Measurements from ENCODE around the gene ZNF630. TPM values are rescaled to one million over a fixed set of nuclear protein-coding genes. Genes with fewer than 3 reads are reported as not detected.
A peak's percentile ranks its signal among the peaks of the same experiment; 100 is the strongest.
"Not testable (repeated sequence)": the region's sequence is repeated elsewhere in the genome, so short reads cannot be mapped to it uniquely, and the experiment has no call there.

ZNF630 gene
- total RNA-seq, 1 experiment from 2014 or later: 1.3 TPM

DNA sequence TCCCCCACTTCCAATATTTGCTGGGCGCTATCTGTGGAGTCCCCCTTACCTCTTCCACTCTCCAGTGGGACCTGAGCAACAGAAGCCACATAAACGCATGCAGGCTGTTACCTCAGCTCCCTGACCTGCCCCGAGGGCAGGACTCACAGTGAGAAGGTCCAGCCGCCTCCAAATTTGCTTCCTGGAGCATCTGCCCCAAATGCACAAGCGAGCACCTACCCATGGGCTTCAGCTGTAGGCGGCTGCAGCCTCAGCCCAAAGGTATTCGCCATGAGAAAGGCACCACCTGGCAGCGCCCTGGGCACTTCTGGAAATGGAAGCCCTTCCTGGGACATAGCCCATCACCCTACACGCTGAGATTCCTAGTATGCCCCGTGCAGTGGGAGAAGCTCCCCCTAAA lies 41.2 kb downstream of the ZNF630 start:
- DNase-seq (ENCODE audit: low read depth): no peak

GRCh38 chrX:48028091-48028490 lies 43.3 kb downstream of the ZNF630 start:
- no peak for DNase-seq (ENCODE audit: low read depth)

DNA sequence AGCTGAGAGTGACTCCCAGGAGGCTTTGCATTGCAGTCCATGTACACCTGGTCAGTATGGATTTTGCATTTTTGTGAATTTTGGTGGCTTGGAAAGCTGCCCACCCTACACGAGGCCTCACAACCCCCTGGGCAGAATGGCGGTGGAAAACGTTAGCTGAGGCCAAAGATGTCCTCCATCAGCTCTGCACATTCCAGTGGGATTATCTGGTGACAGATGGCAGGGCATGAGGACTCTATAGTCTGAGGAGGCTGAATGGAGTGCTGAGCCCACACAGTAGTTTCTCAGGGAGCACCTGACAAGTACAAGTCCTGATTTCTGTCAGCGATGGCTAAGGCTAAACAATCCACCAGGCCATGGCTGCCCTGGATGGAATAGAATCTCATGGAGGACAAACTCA lies 43.9 kb downstream of the ZNF630 start:
- DNase-seq (ENCODE audit: low read depth): not testable (repeated sequence)

GRCh38 chrX:48025561-48025960 lies 45.9 kb downstream of the ZNF630 start:
- peak; percentile 41 for DNase-seq (ENCODE audit: low read depth)

DNA sequence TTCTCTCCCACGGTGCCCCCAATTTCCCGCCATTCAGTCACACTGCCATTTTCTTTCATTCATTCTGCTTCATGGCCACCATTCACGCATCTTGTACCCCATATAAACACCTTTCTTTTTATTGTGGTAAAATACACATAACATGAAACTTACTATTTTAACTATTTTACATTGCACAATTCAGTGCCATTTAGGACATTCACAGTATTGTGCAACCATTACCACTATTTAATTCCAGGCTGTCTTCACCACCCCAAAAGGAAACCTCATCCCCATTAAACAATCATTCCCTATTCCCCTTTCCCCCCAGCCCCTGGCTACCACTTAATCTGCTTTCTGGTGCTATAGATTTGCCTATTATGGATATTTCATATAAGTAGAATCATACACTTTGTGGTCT lies 48.7 kb downstream of the ZNF630 start:
- no peak for DNase-seq (ENCODE audit: low read depth)

DNA sequence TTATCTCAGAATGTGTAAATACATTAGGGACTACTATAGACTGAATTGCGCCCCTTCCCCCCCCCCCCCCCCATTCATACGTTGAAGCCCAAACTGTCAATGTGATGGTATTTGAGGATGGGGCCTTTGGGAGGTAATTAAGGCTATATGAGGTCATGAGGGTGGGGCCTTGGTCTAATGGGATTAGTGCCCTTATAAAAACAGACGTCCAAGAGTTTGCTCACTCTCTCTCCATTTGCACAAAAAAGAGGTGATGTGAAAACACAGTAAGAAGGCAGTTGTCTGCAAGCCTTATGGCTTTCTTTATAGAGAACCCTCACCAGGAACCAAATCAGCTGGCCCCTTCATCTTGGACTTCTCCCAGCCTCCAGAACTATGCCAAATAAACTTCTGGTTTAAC lies 49.3 kb downstream of the ZNF630 start:
- no peak for DNase-seq (ENCODE audit: low read depth)

GRCh38 chrX:48021026-48021900 lies 50.2 kb downstream of the ZNF630 start:
- DNase-seq (ENCODE audit: low read depth): peak; percentile 64

DNA sequence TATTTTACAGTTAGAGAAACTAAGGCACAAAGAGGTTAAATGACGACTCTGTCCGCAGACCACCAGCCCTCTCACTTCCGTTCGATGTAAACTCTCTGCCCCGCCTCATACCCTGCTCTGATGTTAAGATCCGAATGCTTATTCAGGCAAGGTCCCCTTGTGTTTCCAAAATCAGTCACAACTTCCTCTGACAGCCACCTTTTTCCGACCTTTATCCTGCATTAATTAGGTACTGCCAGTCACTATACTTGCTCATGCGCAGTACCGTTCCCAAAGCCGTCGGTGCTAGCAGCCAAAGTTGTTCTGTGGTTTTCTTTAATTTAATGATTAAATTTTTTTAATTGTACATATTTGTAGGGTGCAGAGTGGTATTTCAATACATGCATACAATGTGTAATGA lies 51.0 kb downstream of the ZNF630 start:
- not testable (repeated sequence) for DNase-seq (ENCODE audit: low read depth)

- not testable (repeated sequence) for DNase-seq (ENCODE audit: low read depth)
Measured at GRCh38 chrX:48019892-48020291, 51.5 kb downstream of the ZNF630 start.

DNA sequence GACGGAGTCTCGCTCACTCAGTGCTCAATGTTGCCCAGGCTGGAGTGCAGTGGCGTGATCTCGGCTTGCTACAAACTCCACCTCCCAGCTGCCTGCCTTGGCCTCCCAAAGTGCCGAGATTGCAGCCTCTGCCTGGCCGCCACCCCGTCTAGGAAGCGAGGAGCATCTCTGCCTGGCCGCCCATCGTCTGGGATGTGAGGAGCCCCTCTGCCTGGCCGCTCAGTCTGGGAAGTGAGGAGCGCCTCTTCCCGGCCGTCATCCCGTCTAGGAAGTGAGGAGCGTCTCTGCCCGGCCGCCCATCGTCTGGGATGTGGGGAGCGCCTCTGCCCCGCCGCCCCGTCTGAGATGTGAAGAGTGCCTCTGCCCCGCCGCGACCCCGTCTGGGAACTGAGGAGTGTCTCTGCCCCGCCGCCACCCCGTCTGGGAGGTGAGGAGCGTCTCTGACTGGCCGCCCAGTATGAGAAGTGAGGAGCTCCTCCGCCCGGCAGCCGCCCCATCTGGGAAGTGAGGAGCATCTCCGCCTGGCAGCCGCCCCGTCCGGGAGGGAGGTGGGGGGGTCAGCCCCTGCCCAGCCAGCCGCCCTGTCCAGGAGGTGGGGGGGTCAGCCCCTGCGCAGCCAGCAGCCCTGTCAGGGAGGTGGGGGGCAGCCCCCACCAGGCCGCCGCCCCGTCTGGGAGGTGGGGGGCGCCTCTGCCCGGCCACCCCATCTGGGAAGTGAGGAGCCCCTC lies 54.7 kb downstream of the ZNF630 start:
- not testable (repeated sequence) for DNase-seq (ENCODE audit: low read depth)

GRCh38 chrX:48009445-48009960 lies 61.9 kb downstream of the ZNF630 start:
- not testable (repeated sequence) for DNase-seq (ENCODE audit: low read depth)

Other genes starting within 250 kb of the ZNF630 start
- 1.9 and 8.1 TPM in 2 replicates for gene ZNF81, start 234.7 kb downstream of the ZNF630 start, total RNA-seq (2014; rRNA removed; shearing (Covaris generic))
- gene ZNF182, start 67.7 kb downstream of the ZNF630 start, total RNA-seq (2014; rRNA removed; shearing (Covaris generic)): 3.1 and 3.5 TPM in 2 replicates
- not detected in 2 replicates for gene SPACA5, start 64.7 kb downstream of the ZNF630 start, total RNA-seq (2014; rRNA removed; shearing (Covaris generic))
- not detected in 2 replicates for gene SPACA5B, start 59.0 kb upstream of the ZNF630 start, total RNA-seq (2014; rRNA removed; shearing (Covaris generic))
- gene SSX5, start 125.2 kb upstream of the ZNF630 start, total RNA-seq (2014; rRNA removed; shearing (Covaris generic)): not detected in 2 replicates
- not detected in 2 replicates for gene SSX1, start 183.8 kb upstream of the ZNF630 start, total RNA-seq (2014; rRNA removed; shearing (Covaris generic))